Activated effector memory CD4-positive, alpha-beta T cell treated with anti-CD3 and anti-CD28 coated beads, Interleukin-2, amount 50 U/mL, for 16 hours (primary cell): Measurements from ENCODE around the gene TMOD3.

Experiments used
- DNase-seq: peaks from one replicate; pipeline ENCODE4 v3.0.0-alpha.2; 2020

Gene TMOD3

DNA sequence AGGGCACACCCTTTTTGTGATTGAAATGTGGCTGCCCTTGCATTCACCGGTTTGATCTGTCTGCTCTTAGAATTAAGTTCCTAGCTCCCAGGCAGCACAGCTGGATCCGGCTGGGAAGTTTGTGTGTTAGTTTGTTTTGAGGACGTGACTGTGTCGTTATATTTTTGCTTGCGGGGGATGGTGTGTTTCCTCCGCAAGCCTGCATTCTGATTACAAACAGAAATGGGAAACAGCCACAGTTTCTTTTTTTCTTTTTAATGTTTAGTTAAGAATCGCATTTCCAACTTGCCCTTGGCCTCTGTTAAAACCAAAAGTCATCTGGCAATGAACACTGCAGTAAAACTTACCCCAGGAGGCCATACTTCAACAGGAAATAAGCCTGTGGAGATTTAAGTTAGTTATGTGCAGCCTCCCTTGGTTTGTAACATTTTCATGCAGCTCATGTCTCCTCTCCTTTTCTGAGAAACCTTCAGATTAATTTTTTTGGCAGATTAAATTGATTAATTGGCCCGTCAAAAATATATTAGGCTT is 888 bp downstream of the TMOD3 start:
- no peak for DNase-seq

DNA sequence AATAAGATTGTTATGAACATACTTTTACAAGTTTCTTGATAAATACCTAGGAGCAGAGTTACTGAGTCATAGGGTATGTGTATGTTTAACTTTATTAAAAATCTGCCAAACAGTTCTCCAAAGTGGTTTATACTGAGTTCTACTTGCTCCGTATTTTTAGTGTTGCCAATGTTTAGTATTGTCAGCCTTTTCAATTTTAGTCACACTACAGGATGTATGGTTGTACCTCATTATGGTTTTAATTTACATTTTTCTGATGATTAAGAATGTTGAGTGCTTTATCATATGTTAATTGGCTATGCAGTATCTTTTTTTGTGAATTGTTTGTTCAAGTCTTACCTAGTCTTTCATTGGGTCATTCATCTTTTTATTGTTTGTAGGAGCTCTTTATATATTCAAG is 4.3 kb downstream of the TMOD3 start:
- no peak for DNase-seq

DNA sequence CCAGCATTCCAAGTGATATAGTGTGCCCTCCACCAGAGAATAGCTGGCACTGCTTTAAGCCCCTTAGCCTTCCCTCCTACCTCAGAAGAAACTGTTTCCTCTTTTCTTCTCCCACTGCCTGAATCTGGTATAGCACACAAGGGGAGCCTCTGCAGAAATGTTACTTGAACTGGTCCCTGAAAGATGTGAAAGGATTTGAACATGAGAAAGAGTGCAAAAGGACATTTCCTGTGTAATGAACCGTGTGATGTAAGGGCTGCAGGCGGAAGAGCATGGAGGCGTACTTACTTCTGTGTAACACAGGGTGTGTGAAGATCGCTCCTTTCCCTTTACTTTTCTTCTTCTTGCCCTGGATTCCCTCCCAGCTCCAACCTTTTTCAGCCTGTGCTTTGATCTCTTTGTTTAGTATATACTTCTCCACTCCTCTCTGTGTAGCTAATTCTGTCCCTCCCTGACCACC is 8.4 kb downstream of the TMOD3 start:
- DNase-seq: no peak

DNA sequence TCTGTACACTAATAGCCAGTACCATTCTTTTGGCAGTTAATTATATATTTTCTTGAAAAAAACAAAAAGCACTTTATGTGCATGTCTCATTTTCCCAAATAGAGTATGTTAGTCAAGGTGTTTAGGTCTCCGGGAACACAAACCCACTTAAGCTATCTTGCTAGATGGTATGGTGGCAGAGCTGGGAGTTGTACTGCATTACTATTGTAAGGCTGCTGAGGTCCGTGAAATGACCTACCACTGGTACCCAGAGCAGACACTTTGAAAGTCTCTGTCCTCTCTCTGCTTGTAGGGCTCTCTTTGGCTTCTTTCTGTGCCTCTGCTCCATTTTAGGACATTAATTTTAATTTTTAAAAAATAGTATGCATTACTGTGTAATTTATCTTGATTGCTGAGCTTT is 8.8 kb downstream of the TMOD3 start:
- no peak for DNase-seq

DNA sequence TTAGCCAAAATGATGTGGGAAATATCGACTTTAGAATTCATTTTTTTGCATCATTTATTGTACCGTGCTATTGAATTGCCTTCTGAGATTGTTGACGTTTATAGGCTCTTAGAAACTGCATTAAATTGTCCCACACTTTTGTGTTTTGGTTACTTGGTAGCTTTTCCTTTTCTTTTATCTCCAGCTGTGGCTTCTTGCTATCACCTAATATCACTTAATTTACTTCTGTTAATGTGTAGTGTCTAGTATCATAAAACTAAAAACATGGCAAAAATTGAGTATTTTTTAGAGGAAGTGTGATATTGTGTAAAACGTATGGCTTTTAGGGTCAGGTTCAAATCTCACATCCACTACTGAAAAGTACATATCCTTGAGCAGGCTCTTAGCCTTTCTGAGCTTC is 11.2 kb downstream of the TMOD3 start:
- no peak for DNase-seq

DNA sequence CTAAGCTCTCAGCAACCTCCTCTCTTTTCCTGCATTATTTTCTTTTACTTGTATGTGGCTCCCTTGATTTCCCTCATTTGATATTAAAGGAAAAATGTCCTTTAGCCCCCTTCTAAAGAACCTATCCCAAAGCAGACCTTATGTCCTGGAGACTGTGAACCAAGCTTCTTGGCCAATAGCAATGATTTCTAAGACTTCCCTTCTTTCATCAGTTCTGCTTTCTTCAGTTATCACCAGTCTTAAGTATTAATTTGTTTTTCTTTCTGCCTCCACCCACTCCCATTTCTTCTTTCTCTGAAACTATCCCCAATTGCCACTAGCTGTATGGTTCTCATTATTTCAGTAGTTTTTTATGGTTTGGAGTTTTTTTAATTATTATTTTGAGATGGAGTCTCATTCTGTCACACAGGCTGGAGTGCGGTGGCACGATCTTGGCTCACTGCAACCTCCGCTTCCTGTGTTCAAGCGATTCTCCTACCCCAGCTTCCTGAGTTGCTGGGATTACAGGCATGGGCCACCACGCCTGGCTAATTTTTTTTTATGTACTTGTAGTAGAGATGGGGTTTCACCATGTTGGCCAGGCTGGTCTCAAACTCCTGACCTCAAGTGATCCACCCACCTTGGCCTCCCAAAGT is 12.1 kb downstream of the TMOD3 start:
- DNase-seq: no peak

DNA sequence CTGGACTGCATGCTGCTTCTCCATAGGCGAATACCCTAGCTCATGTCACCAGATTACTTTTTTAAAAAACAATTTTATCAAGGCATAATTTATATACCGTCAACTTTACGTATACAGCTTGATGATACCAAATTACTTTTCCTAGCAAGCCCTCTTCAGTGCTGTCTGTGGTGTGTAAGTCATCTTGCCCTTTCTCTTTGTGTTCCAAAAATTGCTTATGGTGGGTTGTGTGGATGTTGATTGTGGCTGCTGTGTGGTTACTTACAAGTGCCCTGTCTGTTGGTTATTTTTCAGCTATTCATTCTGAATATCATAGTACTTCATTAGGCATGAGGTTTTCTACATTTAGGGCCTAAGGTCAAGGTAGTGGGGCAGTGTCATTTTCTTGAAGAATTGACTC is 12.8 kb downstream of the TMOD3 start:
- DNase-seq: no peak

DNA sequence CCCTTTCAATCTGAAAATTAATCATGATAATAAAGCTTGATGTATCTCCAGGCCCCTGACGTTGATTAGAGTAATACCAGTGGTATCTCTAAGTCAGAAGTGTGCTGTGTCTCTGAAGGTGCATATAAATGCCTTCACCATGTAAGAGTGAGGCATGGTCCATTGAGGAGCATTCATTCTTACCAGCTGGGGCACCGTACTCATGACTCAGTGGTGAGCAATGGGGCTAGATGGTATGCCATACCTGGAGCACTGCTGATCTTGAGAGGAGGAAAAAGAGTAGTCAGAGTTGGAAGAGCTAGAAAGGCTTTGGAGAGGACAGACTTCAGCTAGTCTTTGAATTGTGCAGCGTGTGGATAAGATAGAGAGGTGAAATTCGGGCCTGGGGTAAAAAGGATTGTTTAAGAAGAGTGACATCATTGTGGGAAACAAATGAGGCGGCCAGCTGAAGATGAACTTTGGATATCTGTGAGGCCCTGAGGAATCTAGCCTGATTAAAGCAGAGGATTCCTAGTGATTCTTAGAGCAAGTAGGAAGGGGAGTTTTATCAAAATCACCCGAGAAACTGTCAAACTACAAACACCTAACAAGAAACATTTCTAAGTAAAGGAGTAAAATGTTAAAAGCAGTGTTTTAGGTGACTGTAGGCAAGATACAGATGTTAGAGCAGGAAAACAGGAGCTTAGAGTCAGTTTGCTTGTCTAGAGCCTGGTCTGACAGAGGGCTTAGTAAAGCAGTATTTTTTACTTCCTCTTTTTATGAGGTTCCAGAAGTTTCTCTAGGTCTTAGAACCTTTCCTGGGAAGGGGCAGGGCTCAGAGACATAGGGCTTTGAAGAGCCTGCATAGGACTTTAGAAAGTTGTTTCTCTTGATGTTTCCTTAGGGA is 13.6 kb downstream of the TMOD3 start:
- DNase-seq: no peak

DNA sequence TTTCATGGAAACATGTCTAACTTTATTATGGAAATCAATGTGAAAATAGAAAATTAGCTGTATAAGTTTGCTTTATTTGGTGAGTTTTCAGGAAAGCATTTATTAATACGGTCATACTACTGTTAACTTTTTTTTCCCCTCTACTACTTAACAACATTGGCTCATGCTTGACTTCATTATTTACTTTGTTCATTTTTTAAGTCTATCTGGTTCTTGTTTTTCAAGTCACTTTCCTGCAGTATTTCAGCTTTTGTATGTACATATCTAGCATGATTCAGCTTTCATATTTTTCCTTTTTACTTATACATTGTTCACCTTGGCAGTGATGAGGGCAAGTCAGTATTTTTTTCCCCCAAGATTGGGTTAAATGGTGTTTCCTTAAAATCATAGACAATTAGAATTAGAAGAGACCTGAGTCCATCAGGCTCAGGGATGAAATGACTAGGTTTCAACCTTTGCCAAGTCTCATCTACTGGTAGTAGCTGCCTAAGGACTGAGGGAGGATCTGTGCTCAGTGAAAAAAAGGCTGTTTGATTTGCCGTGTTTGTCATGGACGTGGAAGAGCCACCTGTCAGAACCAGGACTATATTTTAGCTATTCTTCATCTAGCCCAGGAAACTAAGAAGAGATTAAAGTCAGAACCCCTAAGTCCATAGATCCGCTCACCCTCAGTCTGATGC is 15.4 kb downstream of the TMOD3 start:
- no peak for DNase-seq

DNA sequence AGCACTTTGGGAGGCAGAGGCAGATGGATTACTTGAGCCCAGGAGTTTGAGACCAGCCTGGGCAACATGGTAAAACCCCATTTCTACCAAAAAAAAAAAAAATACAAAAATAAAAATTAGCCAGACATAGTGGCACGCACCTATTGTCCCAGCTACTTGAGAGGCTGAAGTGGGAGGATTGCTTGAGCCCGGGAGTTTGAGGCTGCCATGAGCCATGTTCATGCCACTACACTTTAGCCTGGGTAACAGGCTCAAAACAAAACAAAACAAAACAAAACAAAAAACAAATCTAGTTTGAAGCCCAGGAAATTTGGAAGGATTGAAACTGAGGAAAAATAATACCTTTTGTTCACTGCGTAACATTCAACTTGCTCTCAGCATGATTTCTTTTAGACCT is 16.6 kb downstream of the TMOD3 start:
- DNase-seq: no peak

DNA sequence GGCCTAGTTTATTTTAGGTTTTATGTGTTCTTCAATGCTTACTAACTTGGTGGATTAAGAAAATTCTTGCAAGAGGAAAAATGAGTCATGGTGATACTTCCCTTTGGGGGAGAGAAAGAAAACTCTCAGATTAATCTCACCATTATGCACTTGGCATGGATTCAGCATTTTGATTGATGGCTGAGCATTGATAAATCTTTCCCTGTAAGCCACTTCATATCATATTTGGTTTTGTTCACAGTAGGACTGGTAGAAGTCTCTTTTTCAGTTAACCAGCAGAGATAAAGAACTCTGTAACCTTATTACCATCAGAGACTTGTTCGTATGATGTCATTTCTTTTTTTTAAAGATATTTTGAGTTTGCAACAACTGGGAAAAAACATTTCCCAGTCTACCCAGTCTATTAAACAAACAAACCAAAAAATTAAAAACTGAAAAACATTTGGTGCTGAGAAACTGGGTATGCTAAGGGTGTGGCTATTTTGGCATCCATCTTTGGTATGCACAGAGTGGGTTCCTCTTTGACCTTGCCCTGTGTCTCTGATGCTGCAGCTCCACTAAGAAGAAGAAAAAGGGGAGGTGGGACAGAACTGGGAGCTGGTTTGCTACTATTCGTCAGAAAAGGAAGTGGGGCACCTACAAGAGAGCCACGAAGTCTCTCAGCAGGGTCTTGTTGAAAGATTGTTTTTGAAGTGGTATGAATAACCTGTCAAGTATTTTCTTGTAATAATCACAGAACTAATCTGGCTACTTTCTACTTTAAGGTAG is 17.2 kb downstream of the TMOD3 start:
- DNase-seq: no peak

DNA sequence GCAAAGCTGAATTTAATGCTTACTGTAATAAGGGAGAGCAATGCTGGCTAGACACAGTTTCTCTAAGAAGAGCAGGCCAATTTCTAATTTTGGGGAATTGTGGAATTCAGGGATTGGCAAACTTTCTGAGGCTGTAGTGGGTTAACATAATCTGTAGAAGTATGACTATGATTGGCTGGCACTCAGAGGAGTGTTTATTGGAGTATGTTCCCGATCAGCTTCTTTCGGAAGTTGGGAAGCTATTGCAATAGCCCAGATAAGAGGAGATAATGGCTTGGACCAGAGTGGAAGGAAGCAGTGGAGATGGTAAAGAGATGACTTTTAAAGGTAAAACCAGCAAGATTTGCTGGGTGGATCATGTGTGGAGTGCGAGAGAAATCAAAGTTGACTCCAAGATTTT is 19.4 kb downstream of the TMOD3 start:
- DNase-seq: no peak

DNA sequence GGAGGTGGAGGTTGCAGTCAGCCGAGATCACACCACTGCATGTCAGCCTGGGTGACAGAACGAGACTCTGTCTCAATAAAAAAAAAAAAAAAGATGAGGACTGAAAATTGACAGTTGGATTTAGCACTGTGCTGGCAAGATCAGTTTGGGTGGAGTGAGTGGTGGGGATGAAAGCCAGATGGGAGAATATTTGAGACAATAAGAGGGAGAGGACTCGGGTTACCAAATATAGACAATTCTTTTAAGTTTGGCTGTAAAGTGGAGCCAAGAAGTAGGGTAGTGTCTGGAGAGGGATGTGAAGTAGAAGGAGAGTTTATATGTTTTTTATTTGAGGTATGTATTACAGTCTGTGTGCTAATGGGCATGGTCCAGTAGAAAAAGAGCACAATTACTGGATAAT is 20.4 kb downstream of the TMOD3 start:
- no peak for DNase-seq

DNA sequence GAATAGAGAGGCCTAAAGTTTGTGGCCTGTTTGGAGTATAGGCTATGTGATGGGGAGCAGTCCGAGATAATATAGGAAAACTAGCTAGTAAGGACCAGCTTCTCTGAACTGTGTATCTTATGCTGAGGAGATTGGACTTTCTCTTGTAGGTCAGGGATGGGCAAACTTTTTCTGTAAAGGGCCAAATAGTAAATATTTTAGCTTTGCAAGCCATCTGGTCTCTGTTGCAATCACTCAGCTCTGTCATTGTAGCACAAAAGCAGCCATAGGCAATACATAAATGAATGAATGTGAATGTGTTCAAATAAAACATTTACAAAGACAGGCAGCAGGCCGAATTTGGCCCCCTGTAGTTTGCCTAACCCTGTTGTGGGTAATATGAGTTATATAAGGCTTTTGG is 24.5 kb downstream of the TMOD3 start:
- DNase-seq: no peak

DNA sequence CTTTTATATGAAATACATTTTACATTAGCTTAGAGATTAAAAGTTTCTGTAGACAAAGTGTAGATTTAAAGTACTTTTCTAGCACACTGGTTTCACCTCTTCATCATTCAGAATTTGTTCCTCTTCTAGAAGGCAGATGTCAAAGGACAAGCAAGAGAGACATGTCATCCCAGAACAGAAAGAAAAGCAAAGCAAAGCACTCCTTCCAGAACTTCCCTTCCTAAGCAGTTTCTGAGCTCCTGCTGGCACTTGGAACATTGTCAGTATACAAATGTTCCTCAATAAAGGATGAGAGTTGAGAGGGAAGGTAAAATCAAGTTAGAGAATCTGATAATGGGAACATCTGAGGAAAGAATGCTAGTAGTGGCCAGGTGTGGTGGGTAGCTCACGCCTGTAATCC is 26.2 kb downstream of the TMOD3 start:
- no peak for DNase-seq

DNA sequence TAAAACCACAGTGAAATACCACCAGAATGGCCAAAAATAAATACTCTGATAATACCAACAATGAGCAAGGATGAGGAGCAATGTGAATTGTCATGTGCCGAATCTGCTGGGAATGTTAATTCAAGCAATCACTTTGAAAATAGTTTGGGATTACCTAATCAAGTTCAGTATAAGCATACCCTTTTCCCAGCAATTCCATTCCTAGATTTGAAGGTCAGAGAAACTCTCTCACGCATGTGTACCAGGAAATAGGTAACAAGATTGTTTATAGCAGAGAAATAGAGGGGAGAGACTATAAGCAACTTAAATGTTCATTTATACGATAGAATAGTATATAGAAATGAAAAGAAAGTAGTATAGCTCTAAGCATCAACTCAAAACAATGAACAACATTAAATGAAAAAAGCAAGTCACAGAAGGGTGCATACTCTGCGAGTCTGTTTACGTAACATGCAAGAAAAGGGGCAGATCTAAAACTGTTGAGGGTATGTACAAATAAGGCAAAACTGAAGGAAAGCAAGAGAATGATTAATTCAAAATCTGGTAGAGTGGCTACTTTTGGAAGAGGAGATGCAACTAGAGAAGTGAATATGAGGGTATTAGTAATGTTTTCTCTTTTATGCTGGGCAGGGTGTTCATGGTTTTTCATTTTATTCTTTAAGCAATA is 27.4 kb downstream of the TMOD3 start:
- DNase-seq: no peak

DNA sequence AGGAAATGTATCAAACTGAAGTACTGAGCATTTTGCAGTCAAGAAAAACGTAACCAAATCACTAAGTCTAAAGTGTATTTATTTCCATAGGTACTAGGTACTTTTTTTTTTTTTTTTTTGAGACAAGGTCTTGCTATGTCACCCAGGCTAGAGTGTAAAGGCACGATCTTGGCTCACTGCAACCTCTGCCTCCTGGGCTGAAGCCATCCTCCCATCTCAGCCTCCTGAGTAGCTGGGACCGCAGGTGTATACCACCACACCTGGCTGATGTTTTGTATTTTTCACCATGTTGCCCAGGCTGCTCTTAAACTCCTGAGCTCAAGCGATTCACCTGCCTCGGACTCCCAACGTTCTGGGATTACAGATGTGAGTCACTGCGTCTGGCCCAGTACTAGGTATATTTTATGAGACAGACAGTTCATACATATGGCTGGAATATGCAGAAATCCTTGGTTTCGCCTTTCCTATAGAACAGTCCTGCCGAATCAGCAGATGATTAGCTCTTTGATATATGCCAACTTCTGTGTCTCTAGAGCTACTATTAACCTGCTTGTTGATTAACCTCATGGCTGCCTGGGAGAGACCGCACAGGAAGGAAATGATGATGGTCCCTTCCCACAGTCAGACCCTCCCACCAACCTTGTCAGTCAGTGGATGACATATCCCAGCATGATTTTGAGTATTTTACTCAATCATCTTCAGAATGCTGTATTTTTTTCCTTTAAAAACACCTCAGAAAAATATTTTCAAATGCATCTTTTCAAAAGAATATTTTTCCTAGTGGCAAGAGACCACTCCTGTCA is 32.3 kb downstream of the TMOD3 start:
- peak; percentile 89 for DNase-seq

DNA sequence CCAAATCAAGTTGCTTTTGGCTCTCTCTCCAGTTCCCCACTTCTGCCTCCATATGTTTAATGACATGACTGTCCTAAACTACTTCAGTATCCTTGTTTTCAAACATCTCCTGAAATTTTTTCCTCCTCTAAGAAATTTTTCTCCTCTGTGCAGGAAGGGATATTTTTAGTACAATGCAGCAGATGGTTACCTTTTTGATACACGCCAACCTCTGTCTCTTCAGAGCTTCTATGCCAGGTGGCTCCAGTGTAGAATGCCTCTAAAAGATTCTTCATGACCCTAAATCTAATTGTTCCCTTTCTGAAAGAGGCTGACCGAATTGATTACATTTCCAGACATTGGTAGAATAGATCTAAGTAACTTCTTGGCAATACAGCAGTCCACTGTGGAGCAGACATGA is 33.7 kb downstream of the TMOD3 start:
- no peak for DNase-seq

DNA sequence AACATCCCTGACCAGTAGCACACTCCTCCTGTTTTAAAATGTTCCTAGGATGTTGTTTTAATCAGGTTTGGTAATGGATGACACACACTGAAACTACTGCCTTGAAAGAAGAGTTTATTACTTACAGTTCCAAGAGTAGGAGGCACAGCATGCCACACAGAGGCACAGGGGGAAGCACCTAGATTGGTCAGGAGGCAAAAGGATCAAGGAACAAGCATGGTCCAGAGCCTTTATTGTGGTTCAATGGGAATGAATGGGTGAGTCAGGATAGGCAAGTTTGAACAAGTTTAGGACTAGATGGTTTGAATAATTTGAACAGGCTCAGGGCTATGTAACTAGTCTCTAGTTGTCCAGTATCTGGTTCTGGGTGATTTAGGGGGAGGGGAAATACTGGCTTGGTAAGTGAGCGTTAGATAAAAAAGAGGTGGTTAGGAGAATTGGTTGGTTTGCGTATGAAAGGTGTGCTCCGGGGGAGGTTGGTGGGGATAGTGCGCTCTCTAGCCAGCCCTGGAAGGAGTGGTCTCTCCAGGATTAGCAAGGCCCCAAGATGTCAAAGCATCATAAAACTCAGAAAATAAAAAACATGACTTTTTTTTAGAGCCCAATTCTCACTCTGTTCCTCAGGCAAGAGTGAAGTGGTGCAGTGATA is 35.1 kb downstream of the TMOD3 start:
- no peak for DNase-seq

DNA sequence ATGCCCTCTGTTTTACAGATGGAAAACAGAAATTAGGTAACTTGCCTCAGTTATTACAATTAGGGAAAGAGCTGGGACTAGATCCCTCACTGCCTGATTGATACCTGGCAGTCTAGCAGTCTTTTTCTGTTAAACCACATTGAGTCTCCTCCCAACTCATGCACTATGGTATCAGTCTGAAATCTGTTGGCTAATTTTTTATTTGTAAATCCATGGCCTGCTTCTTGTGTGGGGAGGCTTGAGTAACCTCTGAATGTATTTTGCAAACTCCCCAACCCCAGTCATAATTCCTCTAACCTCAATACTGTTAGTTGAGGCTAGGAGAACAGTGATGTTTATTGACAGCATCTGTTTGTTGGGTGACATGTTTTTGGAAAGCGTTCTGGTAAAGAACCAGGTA is 35.9 kb downstream of the TMOD3 start:
- no peak for DNase-seq

DNA sequence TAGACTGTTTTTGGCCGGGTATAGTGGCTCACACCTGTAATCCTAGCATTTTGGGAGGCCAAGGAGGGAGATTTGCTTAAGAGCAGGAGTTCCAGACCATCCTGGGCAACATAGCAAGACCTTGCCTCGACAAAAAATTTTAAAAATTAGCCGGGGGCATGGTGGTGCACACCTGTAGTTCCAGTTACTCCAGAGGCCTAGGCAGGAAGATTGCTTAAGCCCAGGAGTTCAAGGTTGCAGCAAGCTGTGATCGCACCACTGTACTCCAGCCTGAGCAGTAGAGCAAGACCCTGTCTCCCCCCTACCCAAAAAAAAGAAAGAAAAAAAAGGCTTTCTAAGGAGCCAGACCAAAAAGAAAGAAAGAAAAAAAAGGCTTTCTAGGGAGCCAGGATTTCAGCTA is 36.7 kb downstream of the TMOD3 start:
- DNase-seq: no peak
